GM19438 (cell line): Measurements from ENCODE around the gene PROM2.

Experiments
- ATAC-seq: cut with Tn5 transposase; IDR thresholded peaks from one replicate; pipeline ENCODE4 v1.9.1; 2021; ENCODE audit warnings: low read depth; ENCODE audit not compliant: unreplicated experiment

Gene PROM2

DNA sequence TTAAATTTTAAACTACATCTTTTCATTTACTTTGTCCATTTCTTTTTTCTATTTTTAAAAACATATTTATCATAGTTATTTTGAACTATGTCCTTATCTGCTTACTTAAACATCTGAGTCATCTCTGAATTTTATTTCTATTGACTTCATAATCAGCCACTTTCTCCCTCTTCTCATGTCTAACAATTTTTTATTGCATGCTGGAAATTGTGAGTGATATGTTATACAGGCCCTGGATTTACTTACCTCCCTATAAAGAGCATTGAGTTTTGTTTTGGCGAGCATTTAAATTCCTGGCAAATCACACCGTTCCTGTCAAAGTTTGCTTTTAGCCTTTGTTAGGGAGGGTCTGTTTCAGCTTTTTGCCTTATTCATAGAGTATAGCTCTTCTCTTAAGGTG lies 62.2 kb downstream of the PROM2 start:
- ATAC-seq, result no peak

DNA sequence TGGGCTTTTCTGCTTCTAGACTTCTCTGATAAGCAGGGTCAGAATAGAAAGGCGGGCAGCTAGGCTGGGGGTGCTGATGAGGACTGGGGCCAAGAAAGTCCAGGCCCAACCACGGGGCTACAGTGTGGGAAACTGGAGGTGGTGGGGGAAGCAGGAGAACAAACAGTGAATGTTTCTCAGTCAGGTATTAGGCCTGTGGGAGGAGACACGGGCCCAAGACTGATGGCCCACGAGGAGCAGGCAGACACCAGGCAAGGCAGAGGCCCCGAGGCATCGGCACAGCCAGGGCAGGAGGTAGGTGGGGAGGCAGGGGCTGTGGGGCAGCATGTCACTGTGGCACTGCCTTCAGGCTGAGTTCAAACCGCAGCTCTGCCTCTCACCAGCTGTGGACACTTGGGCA lies 63.6 kb downstream of the PROM2 start:
- ATAC-seq, result no peak
